ENCODE results near the gene SERPINA9. TPM values are rescaled to one million over a fixed set of nuclear protein-coding genes. Genes with fewer than 3 reads are reported as not detected.
"Not testable (repeated sequence)": the region's sequence is repeated elsewhere in the genome, so short reads cannot be mapped to it uniquely, and the experiment has no call there.

SERPINA9 gene
- polyA plus RNA-seq (2014; cell fraction: cytosol; rRNA removed) = not detected in 2 replicates
- polyA plus RNA-seq (2014; cell fraction: nucleus; rRNA removed) = not detected in 2 replicates

- DNase-seq (ENCODE audit: low spot score) = no peak
These were observed at the start of gene SERPINA9 for GRCh38 chr14:94476023-94476422. Gene SERPINA9, minus strand, starts transcription at chr14:94476197. Its CDS starts 6,357 bp downstream, at chr14:94469840.

GRCh38 chr14:94524093-94524492 lies 48.1 kb upstream of the SERPINA9 start:
- DNase-seq (ENCODE audit: low spot score) = no peak

GRCh38 chr14:94523265-94523664 lies 47.3 kb upstream of the SERPINA9 start:
- DNase-seq (ENCODE audit: low spot score) = no peak

GRCh38 chr14:94522115-94522724 lies 46.2 kb upstream of the SERPINA9 start:
- DNase-seq (ENCODE audit: low spot score) = no peak

GRCh38 chr14:94521375-94522114 lies 45.5 kb upstream of the SERPINA9 start:
- DNase-seq (ENCODE audit: low spot score) = no peak

GRCh38 chr14:94517641-94518257 lies 41.8 kb upstream of the SERPINA9 start:
- DNase-seq (ENCODE audit: low spot score) = no peak

- DNase-seq (ENCODE audit: low spot score) = no peak
These were observed 41.2 kb upstream of the SERPINA9 start for GRCh38 chr14:94517248-94517640.

- no peak for DNase-seq (ENCODE audit: low spot score)
These were observed 39.9 kb upstream of the SERPINA9 start for GRCh38 chr14:94515856-94516255.

GRCh38 chr14:94515426-94515825 lies 39.4 kb upstream of the SERPINA9 start:
- no peak for DNase-seq (ENCODE audit: low spot score)

GRCh38 chr14:94514351-94514750 lies 38.4 kb upstream of the SERPINA9 start:
- DNase-seq (ENCODE audit: low spot score) = no peak

- not testable (repeated sequence) for DNase-seq (ENCODE audit: low spot score)
These were observed 34.5 kb upstream of the SERPINA9 start for GRCh38 chr14:94510481-94510880.

GRCh38 chr14:94509356-94509755 lies 33.4 kb upstream of the SERPINA9 start, which contains the start of gene SERPINA12:
Gene SERPINA12, minus strand, starts transcription at chr14:94509469. Its CDS starts 11,072 bp downstream, at chr14:94498397.
- DNase-seq (ENCODE audit: low spot score) = no peak

GRCh38 chr14:94505641-94506040 lies 29.6 kb upstream of the SERPINA9 start:
- no peak for DNase-seq (ENCODE audit: low spot score)

- no peak for DNase-seq (ENCODE audit: low spot score)
These were observed 29.2 kb upstream of the SERPINA9 start for GRCh38 chr14:94505206-94505605.

GRCh38 chr14:94501588-94502516 lies 25.9 kb upstream of the SERPINA9 start:
- no peak for DNase-seq (ENCODE audit: low spot score)

GRCh38 chr14:94500264-94500663 lies 24.3 kb upstream of the SERPINA9 start:
- no peak for DNase-seq (ENCODE audit: low spot score)

- no peak for DNase-seq (ENCODE audit: low spot score)
These were observed 23.7 kb upstream of the SERPINA9 start for GRCh38 chr14:94499673-94500072.

- DNase-seq (ENCODE audit: low spot score) = no peak
These were observed 22.2 kb upstream of the SERPINA9 start for GRCh38 chr14:94498215-94498614.

GRCh38 chr14:94494085-94494484 lies 18.1 kb upstream of the SERPINA9 start:
- DNase-seq (ENCODE audit: low spot score) = no peak

- no peak for DNase-seq (ENCODE audit: low spot score)
These were observed 15.5 kb upstream of the SERPINA9 start for GRCh38 chr14:94491511-94491910.

- no peak for DNase-seq (ENCODE audit: low spot score)
These were observed 13.3 kb upstream of the SERPINA9 start for GRCh38 chr14:94489336-94489735.

All from SK-N-DZ (cell line).